CD4-positive, CD25-positive, alpha-beta regulatory T cell (primary cell): Measurements from ENCODE around the gene REV3L. TPM values are rescaled to one million over a fixed set of nuclear protein-coding genes. Genes with fewer than 3 reads are reported as not detected.
A peak's percentile ranks its signal among the peaks of the same experiment; 100 is the strongest.

Source experiments
- ATAC-seq, 2 donors: fragments of 150-1000 bp; cut with Tn5 transposase; one replicate each; pipeline ENCODE4 v1.10.0; 2021; ENCODE audit warnings: low read depth in 2 of 2, moderate number of reproducible peaks in 2 of 2, moderate library complexity in 1 of 2
- DNase-seq, 3 donors: peaks; one replicate each; pipeline versions ENCODE4 v3.0.0 to v3.0.0-alpha.2; 2012 to 2022; ENCODE audit warnings: mixed read lengths in 1 of 3
- H3K27ac ChIP-seq: one replicate; pipeline ENCODE4 v1.7.0; 2013; ENCODE audit warnings: mild to moderate bottlenecking, low read length; ENCODE audit not compliant: insufficient read depth, poor library complexity, severe bottlenecking
- H3K27me3 ChIP-seq: one replicate; pipeline ENCODE4 v1.7.0; 2013; ENCODE audit warnings: low read length; ENCODE audit not compliant: control insufficient read depth, insufficient read depth
- H3K36me3 ChIP-seq: one replicate; pipeline ENCODE4 v1.7.0; 2013; ENCODE audit warnings: mild to moderate bottlenecking, low read length, moderate library complexity; ENCODE audit not compliant: control insufficient read depth, insufficient read depth
- H3K4me1 ChIP-seq: 2 replicates; pipeline ENCODE4 v1.7.0; 2013; ENCODE audit warnings: mild to moderate bottlenecking, low read length; ENCODE audit not compliant: insufficient read depth, control insufficient read depth, poor library complexity, severe bottlenecking
- H3K4me3 ChIP-seq: one replicate; pipeline ENCODE4 v1.7.0; 2013; ENCODE audit warnings: low read depth, mild to moderate bottlenecking, low read length, moderate library complexity
- H3K9me3 ChIP-seq, 2 experiments: 1 replicate in 1 of 2; 2 replicates in 1 of 2; pipeline ENCODE4 v1.7.0; 2013; ENCODE audit warnings: low read length in 2 of 2, mild to moderate bottlenecking in 1 of 2, moderate library complexity in 1 of 2; ENCODE audit not compliant: control insufficient read depth in 2 of 2
- H3K27ac Mint-ChIP-seq, 3 donors: one replicate each; pipeline ENCODE4 v1.8.0; 2020 to 2022; ENCODE audit warnings: mild to moderate bottlenecking in 3 of 3, mixed read lengths in 3 of 3, moderate library complexity in 2 of 3
- H3K27me3 Mint-ChIP-seq: one replicate; pipeline ENCODE4 v1.8.0; 2022; ENCODE audit warnings: mild to moderate bottlenecking, mixed read lengths
- H3K36me3 Mint-ChIP-seq: one replicate; pipeline ENCODE4 v1.8.0; 2020; ENCODE audit warnings: mixed read lengths
- H3K4me1 Mint-ChIP-seq, 4 donors: one replicate each; pipeline ENCODE4 v1.8.0; 2020 to 2022; ENCODE audit warnings: mixed read lengths in 4 of 4, mild to moderate bottlenecking in 1 of 4
- H3K4me3 Mint-ChIP-seq, 4 donors: one replicate each; pipeline ENCODE4 v1.8.0; 2020 to 2022; ENCODE audit warnings: mild to moderate bottlenecking in 4 of 4, mixed read lengths in 4 of 4, moderate library complexity in 3 of 4
- H3K9me3 Mint-ChIP-seq, 7 donors: one replicate each; pipeline ENCODE4 v1.8.0; 2020 to 2022; ENCODE audit warnings: mixed read lengths in 7 of 7, mild to moderate bottlenecking in 3 of 7, moderate library complexity in 2 of 7
- polyA plus RNA-seq, 4 donors: library from polyadenylated mRNA; unstranded; fragments of 300-500 nt; fragmentation: Illumina TruSeq; gene quantifications; one replicate each; pipeline ENCODE4 v1.2.3, GENCODE V29; 2021
- total RNA-seq: library from RNA; stranded (reverse); gene quantifications from one replicate; pipeline ENCODE4 v1.2.3, GENCODE V29; 2022

REV3L gene
- total and polyA plus RNA-seq, 5 donors from 2014 or later = 6.5 to 35.7 (median 9.4) TPM

- H3K27me3 ChIP-seq = no peaks in the 10 kb centered on the region
- no peaks in the 10 kb centered on the region for H3K9me3 Mint-ChIP-seq
- peaks cover 43% of the 10 kb centered on the region for H3K36me3 ChIP-seq
Measured at GRCh38 chr6:111381123-111381522, 101.9 kb downstream of the REV3L start.

GRCh38 chr6:111379831-111380230 lies 103.2 kb downstream of the REV3L start:
- H3K36me3 ChIP-seq = peaks cover 46% of the 10 kb centered on the region
- DNase-seq (no peak), ATAC-seq (no peak)
- no peaks in the 10 kb centered on the region for H3K9me3 Mint-ChIP-seq
- H3K4me3 ChIP-seq = no peak overlapping the region
- peaks cover 61% of the 10 kb centered on the region for H3K36me3 Mint-ChIP-seq
- peaks cover 0 to 17% (median 0%) of the 10 kb centered on the region in 4 donors for H3K4me1 Mint-ChIP-seq
- H3K27me3 Mint-ChIP-seq = no peaks in the 10 kb centered on the region
- H3K27ac ChIP-seq = no peak overlapping the region
- H3K27ac Mint-ChIP-seq = no peak overlapping the region
- no peaks in the 10 kb centered on the region for H3K4me1 ChIP-seq
- no peaks in the 10 kb centered on the region for H3K27me3 ChIP-seq
- H3K9me3 ChIP-seq = no peaks in the 10 kb centered on the region
- no peak overlapping the region for H3K4me3 Mint-ChIP-seq

More at GRCh38 chr6:111381123-111381522, 101.9 kb downstream of the REV3L start:
- H3K27ac Mint-ChIP-seq = no peak overlapping the region
- no peaks in the 10 kb centered on the region for H3K9me3 ChIP-seq
- no peaks in the 10 kb centered on the region for H3K27me3 Mint-ChIP-seq
- peaks cover 0 to 17% (median 0%) of the 10 kb centered on the region in 4 donors for H3K4me1 Mint-ChIP-seq
- H3K36me3 Mint-ChIP-seq = peaks cover 52% of the 10 kb centered on the region
- no peak for ATAC-seq
- DNase-seq = peak in 1 of 3 donors; percentile 25
- H3K4me3 Mint-ChIP-seq = no peak overlapping the region
- no peaks in the 10 kb centered on the region for H3K4me1 ChIP-seq
- no peak overlapping the region for H3K27ac ChIP-seq
- no peak overlapping the region for H3K4me3 ChIP-seq

- Mint-ChIP-seq H3K27me3 (no peaks in the 10 kb centered on the region), H3K36me3 (peaks cover 61% of the 10 kb centered on the region), H3K27ac (no peak overlapping the region), H3K4me1 (peaks cover 0 to 17% (median 0%) of the 10 kb centered on the region in 4 donors), H3K4me3 (no peak overlapping the region), H3K9me3 (no peaks in the 10 kb centered on the region)
- no peak overlapping the region for H3K4me3 ChIP-seq
- DNase-seq (no peak), ATAC-seq (no peak)
- H3K27ac ChIP-seq = no peak overlapping the region
- H3K27me3 ChIP-seq = no peaks in the 10 kb centered on the region
- no peaks in the 10 kb centered on the region for H3K9me3 ChIP-seq
- H3K36me3 ChIP-seq = peaks cover 49% of the 10 kb centered on the region
- H3K4me1 ChIP-seq = no peaks in the 10 kb centered on the region
Measured at GRCh38 chr6:111379302-111379701, 103.7 kb downstream of the REV3L start.

GRCh38 chr6:111377558-111378120 lies 105.4 kb downstream of the REV3L start:
- Mint-ChIP-seq H3K4me1 (peaks cover 0 to 17% (median 0%) of the 10 kb centered on the region in 4 donors), H3K36me3 (peaks cover 65% of the 10 kb centered on the region), H3K9me3 (no peaks in the 10 kb centered on the region), H3K27me3 (no peaks in the 10 kb centered on the region), H3K4me3 (no peak overlapping the region), H3K27ac (no peak overlapping the region)
- Histone ChIP-seq H3K27ac (no peak overlapping the region), H3K9me3 (no peaks in the 10 kb centered on the region), H3K4me3 (no peak overlapping the region), H3K27me3 (no peaks in the 10 kb centered on the region), H3K36me3 (peaks cover 53% of the 10 kb centered on the region), H3K4me1 (no peaks in the 10 kb centered on the region)
- ATAC-seq (no peak), DNase-seq (no peak)

GRCh38 chr6:111367393-111368088 lies 115.5 kb downstream of the REV3L start:
- H3K4me3 Mint-ChIP-seq = no peak overlapping the region
- ATAC-seq = no peak

GRCh38 chr6:111361648-111362047 lies 121.4 kb downstream of the REV3L start:
- no peak for DNase-seq
- Mint-ChIP-seq H3K36me3 (peaks cover 23% of the 10 kb centered on the region), H3K4me3 (no peak overlapping the region), H3K27ac (peak overlapping the region in 1 of 3 donors; percentile 13), H3K4me1 (peaks cover 0 to 4% (median 1%) of the 10 kb centered on the region in 4 donors), H3K9me3 (no peaks in the 10 kb centered on the region), H3K27me3 (no peaks in the 10 kb centered on the region)
- ATAC-seq = no peak
- H3K27ac ChIP-seq = no peak overlapping the region
- H3K36me3 ChIP-seq = peaks cover 23% of the 10 kb centered on the region
- H3K9me3 ChIP-seq = no peaks in the 10 kb centered on the region
- H3K27me3 ChIP-seq = no peaks in the 10 kb centered on the region
- no peak overlapping the region for H3K4me3 ChIP-seq
- no peaks in the 10 kb centered on the region for H3K4me1 ChIP-seq

More at GRCh38 chr6:111367393-111368088, 115.5 kb downstream of the REV3L start:
- H3K27ac ChIP-seq = no peak overlapping the region
- H3K27me3 ChIP-seq = no peaks in the 10 kb centered on the region
- H3K4me3 ChIP-seq = no peak overlapping the region
- Mint-ChIP-seq H3K4me1 (peaks cover 8 to 10% (median 9%) of the 10 kb centered on the region in 4 donors), H3K9me3 (no peaks in the 10 kb centered on the region), H3K36me3 (peaks cover 27% of the 10 kb centered on the region), H3K27me3 (peaks cover 4% of the 10 kb centered on the region), H3K27ac (peak overlapping the region in 1 of 3 donors; percentile 45)
- peaks cover 5% of the 10 kb centered on the region for H3K36me3 ChIP-seq
- peak in 1 of 3 donors; percentile 55 for DNase-seq
- no peaks in the 10 kb centered on the region for H3K9me3 ChIP-seq
- no peaks in the 10 kb centered on the region for H3K4me1 ChIP-seq

- H3K27me3 ChIP-seq = no peaks in the 10 kb centered on the region
- Mint-ChIP-seq H3K27me3 (no peaks in the 10 kb centered on the region), H3K9me3 (no peaks in the 10 kb centered on the region), H3K36me3 (peaks cover 32% of the 10 kb centered on the region), H3K27ac (no peak overlapping the region), H3K4me1 (peaks cover 0 to 4% (median 1%) of the 10 kb centered on the region in 4 donors), H3K4me3 (no peak overlapping the region)
- DNase-seq (no peak), ATAC-seq (no peak)
- no peak overlapping the region for H3K27ac ChIP-seq
- H3K36me3 ChIP-seq = peaks cover 41% of the 10 kb centered on the region
- H3K4me1 ChIP-seq = no peaks in the 10 kb centered on the region
- no peak overlapping the region for H3K4me3 ChIP-seq
- H3K9me3 ChIP-seq = no peaks in the 10 kb centered on the region
Measured at GRCh38 chr6:111358454-111358853, 124.6 kb downstream of the REV3L start.
